Measurements from ENCODE around the gene FBXL16.

FBXL16 gene

GRCh38 chr16:666572-666971 lies 39.0 kb downstream of the FBXL16 start:
- DNase-seq (ENCODE audit: insufficient read length, low spot score) (no peak), FAIRE-seq (no peak)
- no peak for TF ChIP-seq CTCF (IDR thresholded peaks at IDR 0.05; ENCODE audit: insufficient read depth, missing control alignments)

GRCh38 chr16:662597-662996 lies 43.0 kb downstream of the FBXL16 start:
- FAIRE-seq (no peak), DNase-seq (ENCODE audit: insufficient read length, low spot score) (no peak)
- TF ChIP-seq CTCF (IDR thresholded peaks at IDR 0.05; ENCODE audit: insufficient read depth, missing control alignments), result no peak

- DNase-seq (ENCODE audit: insufficient read length, low spot score) (no peak), FAIRE-seq (no peak)
- TF ChIP-seq CTCF (IDR thresholded peaks at IDR 0.05; ENCODE audit: insufficient read depth, missing control alignments), result no peak
Measured at GRCh38 chr16:662095-662494, 43.5 kb downstream of the FBXL16 start.

GRCh38 chr16:661184-661821 lies 44.3 kb downstream of the FBXL16 start:
- no peak for TF ChIP-seq CTCF (IDR thresholded peaks at IDR 0.05; ENCODE audit: insufficient read depth, missing control alignments)
- DNase-seq (ENCODE audit: insufficient read length, low spot score), result no peak
- FAIRE-seq, result no peak

GRCh38 chr16:660459-661183 lies 45.0 kb downstream of the FBXL16 start:
- DNase-seq (ENCODE audit: insufficient read length, low spot score) (peak; percentile 93), FAIRE-seq (no peak)
- TF ChIP-seq CTCF (IDR thresholded peaks at IDR 0.05; ENCODE audit: insufficient read depth, missing control alignments), result peak; percentile 27

GRCh38 chr16:660132-660458 lies 45.5 kb downstream of the FBXL16 start:
- TF ChIP-seq CTCF (IDR thresholded peaks at IDR 0.05; ENCODE audit: insufficient read depth, missing control alignments), result no peak
- FAIRE-seq (no peak), DNase-seq (ENCODE audit: insufficient read length, low spot score) (no peak)

- DNase-seq (ENCODE audit: insufficient read length, low spot score) (no peak), FAIRE-seq (no peak)
- no peak for TF ChIP-seq CTCF (IDR thresholded peaks at IDR 0.05; ENCODE audit: insufficient read depth, missing control alignments)
Measured at GRCh38 chr16:659618-660017, 46.0 kb downstream of the FBXL16 start.

Measured in D721Med (cell line).